Caco-2 (cell line): ENCODE data around the gene SMAD7. TPM values are rescaled to one million over a fixed set of nuclear protein-coding genes. Genes with fewer than 3 reads are reported as not detected.

Experiments used
- BruUV-seq: library from RNA; stranded (reverse); fragments of 400-500 nt; replicated peaks from 2 replicates; lab custom pipeline; 2021; lab: Mats Ljungman, UMichigan
- CTCF ChIA-PET: fragments of 300-600 bp; sonication (Branson Sonifier 250); formaldehyde crosslinking; loops from one replicate; lab custom pipeline; 2022; ENCODE audit warnings: antibody characterized with exemption; lab: Charles Lee
- POLR2A ChIA-PET: fragments of 300-600 bp; sonication (Branson Sonifier 250); formaldehyde crosslinking; loops from one replicate; lab custom pipeline; 2022; ENCODE audit warnings: antibody characterized with exemption; lab: Charles Lee
- DNase-seq, 2 experiments: peaks; one replicate each; pipeline versions ENCODE4 v3.0.0 to v3.0.0-alpha.2; 2020 to 2022
- H3K27me3 ChIP-seq: replicated peaks from 2 replicates; pipeline ENCODE4 v1.6.0; 2011; ENCODE audit warnings: low read length; ENCODE audit not compliant: control insufficient read depth, insufficient read depth
- H3K36me3 ChIP-seq: 2 replicates; pipeline ENCODE4 v1.5.1; 2011; ENCODE audit warnings: low read length; ENCODE audit not compliant: control insufficient read depth, insufficient read depth
- H3K4me1 ChIP-seq: fragments of 250-450 bp; sonication (Bioruptor Pico); 2 replicates; pipeline ENCODE4 v1.5.1; 2020; ENCODE audit warnings: mild to moderate bottlenecking
- H3K4me3 ChIP-seq: 2 replicates; pipeline ENCODE4 v1.5.1; 2011; ENCODE audit warnings: low read depth, mild to moderate bottlenecking, control low read depth, low read length
- H3K9me3 ChIP-seq: fragments of 250-450 bp; sonication (Bioruptor Pico); 2 replicates; pipeline ENCODE4 v1.5.1; 2020; ENCODE audit warnings: mild to moderate bottlenecking, moderate library complexity
- H3K27ac Mint-ChIP-seq: one replicate; pipeline ENCODE4 v1.8.0; 2022; ENCODE audit warnings: mixed read lengths; ENCODE audit not compliant: unreplicated experiment
- H3K27me3 Mint-ChIP-seq: one replicate; pipeline ENCODE4 v1.8.0; 2022; ENCODE audit warnings: mixed read lengths; ENCODE audit not compliant: insufficient read depth, unreplicated experiment
- H3K36me3 Mint-ChIP-seq: one replicate; pipeline ENCODE4 v1.8.0; 2022; ENCODE audit warnings: mild to moderate bottlenecking, mixed read lengths; ENCODE audit not compliant: insufficient read depth, unreplicated experiment
- H3K4me1 Mint-ChIP-seq: one replicate; pipeline ENCODE4 v1.8.0; 2022; ENCODE audit warnings: low read depth, mixed read lengths; ENCODE audit not compliant: unreplicated experiment
- H3K4me3 Mint-ChIP-seq: one replicate; pipeline ENCODE4 v1.8.0; 2022; ENCODE audit warnings: mild to moderate bottlenecking, moderate library complexity, mixed read lengths; ENCODE audit not compliant: unreplicated experiment
- H3K9me3 Mint-ChIP-seq: one replicate; pipeline ENCODE4 v1.8.0; 2022; ENCODE audit warnings: mixed read lengths; ENCODE audit not compliant: unreplicated experiment
- CTCF ChIP-seq, 2 experiments: fragments of 200-600 bp in 1 of 2; IDR thresholded peaks; 1 replicate in 1 of 2; 2 replicates in 1 of 2; pipeline versions ENCODE4 v1.5.1 to v1.8.0; 2011 to 2022; ENCODE audit warnings: antibody characterized with exemption in 1 of 2, control low read depth in 1 of 2, inconsistent platforms in 1 of 2, low read depth in 1 of 2, low read length in 1 of 2, mild to moderate bottlenecking in 1 of 2, moderate library complexity in 1 of 2; ENCODE audit not compliant: insufficient read depth in 1 of 2, severe bottlenecking in 1 of 2, unreplicated experiment in 1 of 2
- intact Hi-C: fragments of 100-400 bp; cut with micrococcal nuclease; formaldehyde crosslinking; loops from one replicate; pipeline ENCODE4 v1.10.0; 2022; ENCODE audit not compliant: unreplicated experiment
- total RNA-seq: library from RNA; stranded (reverse); gene quantifications from 2 replicates; pipeline ENCODE4 v1.2.3, GENCODE V29; 2022

The SMAD7 gene
- total RNA-seq, 1 experiment from 2014 or later = 9.3 TPM

- peaks cover 6% of the 10 kb centered on the region for H3K4me1 Mint-ChIP-seq
- TF ChIP-seq CTCF (IDR thresholded peaks at IDR 0.05; ENCODE audit: insufficient read depth in 1 of 2, low read depth in 1 of 2, low read length in 1 of 2, severe bottlenecking in 1 of 2, unreplicated experiment in 1 of 2) = no peak
- no peaks in the 10 kb centered on the region for H3K27me3 Mint-ChIP-seq
- CTCF ChIA-PET = no interaction called here
- H3K36me3 ChIP-seq = no peaks in the 10 kb centered on the region
- no peaks in the 10 kb centered on the region for H3K4me1 ChIP-seq
- H3K27me3 ChIP-seq = no peaks in the 10 kb centered on the region
- peaks cover 5% of the 10 kb centered on the region for H3K36me3 Mint-ChIP-seq
- POLR2A ChIA-PET = no interaction called here
- DNase-seq = no peak
- H3K9me3 Mint-ChIP-seq = no peaks in the 10 kb centered on the region
- no peak overlapping the region for H3K27ac Mint-ChIP-seq
- intact Hi-C loops = loop anchor here (2.0 kb wide), 1 partner anchor 17 kb away; no protein-coding TSS in a partner anchor
- no peak overlapping the region for H3K4me3 Mint-ChIP-seq
- H3K9me3 ChIP-seq = no peaks in the 10 kb centered on the region
- no TSS peak for BruUV-seq
- no peak overlapping the region for H3K4me3 ChIP-seq
Measured at GRCh38 chr18:48955830-48956261, 5.1 kb upstream of the SMAD7 start.

DNA sequence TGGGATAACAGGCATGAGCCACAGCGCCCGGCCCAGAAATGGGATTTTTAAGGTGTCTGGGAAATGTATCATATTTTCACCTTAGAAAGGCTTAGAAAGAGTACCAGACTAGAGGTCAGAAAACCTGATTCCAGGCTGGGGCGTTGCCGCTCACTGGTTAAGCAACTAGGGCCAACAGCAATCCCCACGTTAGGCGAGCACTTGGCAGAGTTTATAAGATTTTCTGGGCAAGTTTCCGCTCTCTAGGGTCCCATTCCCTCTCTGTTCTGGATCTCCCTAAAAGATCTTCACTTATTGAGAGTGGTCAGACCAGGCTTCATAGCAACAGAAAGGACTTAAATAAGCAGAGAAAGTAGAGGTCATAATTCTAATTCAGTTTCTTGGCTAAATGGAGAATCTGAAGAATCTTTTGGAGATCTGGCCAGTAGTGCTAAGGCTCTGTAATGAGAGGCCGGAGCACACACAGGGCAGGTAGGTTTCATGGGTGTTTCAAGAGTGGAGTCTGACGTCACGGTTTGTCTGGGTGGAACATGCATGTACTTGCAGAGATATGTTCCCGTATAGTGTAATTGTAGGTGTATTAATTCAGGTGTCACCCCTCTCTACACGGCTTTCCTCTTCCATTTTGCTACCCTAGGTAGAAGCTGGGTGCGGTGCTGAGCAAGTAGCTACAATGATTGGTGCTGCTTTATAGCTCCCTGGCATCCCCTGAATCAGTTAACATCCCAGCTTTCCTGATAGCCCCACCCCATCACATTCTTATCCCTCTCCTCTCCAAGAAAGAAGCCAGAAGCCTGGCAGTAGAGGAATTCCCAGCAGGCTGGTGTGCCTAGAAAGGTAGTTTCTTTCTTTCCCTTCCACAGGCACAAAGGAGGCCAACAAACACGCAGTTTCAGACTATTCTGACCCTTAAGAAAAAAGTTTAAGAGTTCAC, 4.4 kb upstream of the SMAD7 start:
- H3K27me3 ChIP-seq = no peaks in the 10 kb centered on the region
- ChIA-PET CTCF (no interaction called here), POLR2A (no interaction called here)
- no peaks in the 10 kb centered on the region for H3K9me3 ChIP-seq
- H3K9me3 Mint-ChIP-seq = no peaks in the 10 kb centered on the region
- TF ChIP-seq CTCF (IDR thresholded peaks at IDR 0.05; ENCODE audit: insufficient read depth in 1 of 2, low read depth in 1 of 2, low read length in 1 of 2, severe bottlenecking in 1 of 2, unreplicated experiment in 1 of 2) = no peak
- DNase-seq = no peak
- H3K4me1 ChIP-seq = no peaks in the 10 kb centered on the region
- no peak overlapping the region for H3K4me3 ChIP-seq
- BruUV-seq = no TSS peak
- peaks cover 5% of the 10 kb centered on the region for H3K36me3 Mint-ChIP-seq
- H3K4me3 Mint-ChIP-seq = no peak overlapping the region
- no peak overlapping the region for H3K27ac Mint-ChIP-seq
- H3K4me1 Mint-ChIP-seq = peaks cover under 1% of the 10 kb centered on the region
- intact Hi-C loops = no loop called here
- no peaks in the 10 kb centered on the region for H3K27me3 Mint-ChIP-seq
- H3K36me3 ChIP-seq = no peaks in the 10 kb centered on the region

DNA sequence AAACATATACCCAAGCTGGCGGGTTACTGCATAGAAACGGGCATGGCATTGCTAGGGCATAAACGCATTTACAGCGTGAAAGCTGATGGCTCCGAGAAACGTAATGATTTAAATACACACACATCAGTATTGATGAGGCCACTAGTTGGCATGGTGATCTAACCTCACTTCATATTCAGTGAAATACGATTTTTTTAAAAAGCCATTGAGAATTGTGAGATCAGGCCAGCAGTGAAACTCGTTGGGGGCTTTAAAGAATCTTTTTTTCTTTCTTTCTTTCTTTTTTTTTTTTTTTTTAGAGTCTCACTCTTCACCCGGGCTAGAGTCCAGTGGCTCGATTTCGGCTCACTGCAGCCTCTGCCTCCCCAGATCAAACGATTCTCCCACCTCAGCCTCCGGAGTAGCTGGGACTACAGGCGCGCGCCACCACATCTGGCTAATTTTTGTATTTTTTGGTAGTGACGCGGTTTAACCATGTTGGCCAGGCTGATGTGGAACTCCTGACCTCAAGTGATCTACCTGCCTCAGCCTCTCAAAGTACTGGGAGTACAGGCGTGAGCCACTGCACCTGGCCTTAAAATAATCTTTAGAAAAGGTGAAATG, 2.4 kb upstream of the SMAD7 start:
- no peaks in the 10 kb centered on the region for H3K9me3 Mint-ChIP-seq
- no peak overlapping the region for H3K27ac Mint-ChIP-seq
- TF ChIP-seq CTCF (IDR thresholded peaks at IDR 0.05; ENCODE audit: insufficient read depth in 1 of 2, low read depth in 1 of 2, low read length in 1 of 2, severe bottlenecking in 1 of 2, unreplicated experiment in 1 of 2) = no peak
- peak overlapping the region; percentile 55 for H3K4me3 ChIP-seq
- peaks cover 14% of the 10 kb centered on the region for H3K36me3 Mint-ChIP-seq
- no peaks in the 10 kb centered on the region for H3K4me1 Mint-ChIP-seq
- ChIA-PET CTCF (interaction anchor here (1.3 kb wide), 1 partner anchor 16 kb away, joined by 3 read pairs; no protein-coding TSS in a partner anchor), POLR2A (no interaction called here)
- H3K9me3 ChIP-seq = no peaks in the 10 kb centered on the region
- intact Hi-C loops = loop anchor here (2.0 kb wide), 1 partner anchor 64 kb away; no protein-coding TSS in a partner anchor
- peak overlapping the region; percentile 82 for H3K4me3 Mint-ChIP-seq
- no peak for DNase-seq
- H3K27me3 ChIP-seq = no peaks in the 10 kb centered on the region
- no peaks in the 10 kb centered on the region for H3K27me3 Mint-ChIP-seq
- no peaks in the 10 kb centered on the region for H3K36me3 ChIP-seq
- BruUV-seq = TSS peak; percentile 49
- no peaks in the 10 kb centered on the region for H3K4me1 ChIP-seq
